Measurements from ENCODE around the gene FBXO38.

The FBXO38 gene

DNA sequence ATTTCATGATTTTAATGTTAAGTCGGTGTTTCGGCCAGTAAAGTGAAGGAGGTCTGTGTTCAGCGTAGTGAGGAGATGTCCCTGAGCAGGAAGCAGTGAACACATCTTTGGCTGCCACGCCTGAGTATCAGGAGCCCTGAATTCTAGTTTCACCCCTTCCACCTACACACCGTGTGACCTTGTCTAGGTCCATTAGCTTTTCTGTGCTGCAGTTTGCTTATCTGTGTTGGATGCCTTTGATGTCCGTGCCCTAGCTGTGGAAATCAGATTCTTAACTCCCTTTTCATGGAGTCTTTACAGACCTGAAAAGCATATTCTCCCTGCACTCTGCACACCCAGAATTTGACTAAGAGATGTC lies 601 bp downstream of the FBXO38 start:
- DNase-seq: no peak

DNA sequence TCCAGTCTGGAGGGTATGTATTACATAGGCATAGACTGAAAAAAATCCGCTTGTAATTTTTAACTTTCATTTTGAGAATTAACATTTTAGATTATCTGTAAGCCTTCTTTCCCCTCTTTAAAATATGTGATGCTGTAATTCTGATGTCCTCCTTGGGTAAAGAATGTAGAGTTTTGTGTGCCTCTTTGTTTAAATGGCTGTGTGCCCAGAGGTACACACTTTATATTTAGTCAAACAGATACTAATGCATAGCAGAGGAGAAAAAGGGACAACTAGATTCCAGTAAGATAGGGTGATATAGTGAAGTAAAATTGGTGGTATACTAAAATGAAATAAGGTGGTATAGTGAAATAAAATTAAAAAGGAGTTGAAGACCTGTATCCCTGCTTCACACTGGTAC lies 1.3 kb downstream of the FBXO38 start:
- DNase-seq: no peak

DNA sequence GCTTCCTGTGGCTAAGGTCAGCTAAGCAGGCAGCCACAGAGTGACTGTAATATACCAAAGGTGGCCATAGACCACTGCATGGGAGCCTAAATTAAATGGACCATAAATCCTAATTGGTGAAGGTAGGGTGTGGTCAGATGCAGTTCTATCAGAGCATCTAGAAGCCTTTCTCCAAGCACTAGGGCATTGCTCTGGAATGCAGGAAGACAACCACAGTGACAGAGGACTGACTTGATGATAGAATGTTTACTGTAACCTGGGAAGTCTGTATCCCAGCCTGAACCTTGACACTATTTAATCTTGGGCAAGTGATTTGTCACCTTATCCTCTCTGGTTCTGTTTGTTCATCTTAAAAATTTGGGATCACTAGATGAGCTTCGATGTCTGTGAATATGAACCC lies 2.3 kb downstream of the FBXO38 start:
- no peak for DNase-seq

- no peak for DNase-seq
These were observed 3.6 kb downstream of the FBXO38 start for GRCh38 chr5:148387325-148387724.

GRCh38 chr5:148388696-148389095 lies 4.9 kb downstream of the FBXO38 start:
- DNase-seq: no peak

- DNase-seq: no peak
These were observed 7.2 kb downstream of the FBXO38 start for GRCh38 chr5:148390914-148391313.

GRCh38 chr5:148391422-148391821 lies 7.7 kb downstream of the FBXO38 start:
- DNase-seq: no peak

DNA sequence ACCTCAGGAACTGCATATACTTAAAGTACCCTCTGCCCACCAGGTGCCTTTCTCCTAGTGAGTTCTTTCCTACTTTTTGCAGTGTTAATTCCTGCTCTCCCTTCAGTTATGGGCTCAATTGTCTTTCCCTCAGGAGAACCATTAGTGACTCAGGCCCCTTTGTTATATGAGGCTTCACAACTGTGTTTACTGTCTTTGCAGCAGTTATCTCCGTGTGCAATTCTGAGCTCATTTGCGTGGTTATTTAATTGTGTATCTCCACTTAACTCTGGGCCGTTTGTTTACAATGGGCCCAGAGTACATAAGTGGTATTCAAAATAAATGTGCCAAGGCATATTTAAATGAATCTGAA lies 9.6 kb downstream of the FBXO38 start:
- DNase-seq: no peak

- DNase-seq: no peak
These were observed 10.8 kb downstream of the FBXO38 start for GRCh38 chr5:148394587-148395019.

DNA sequence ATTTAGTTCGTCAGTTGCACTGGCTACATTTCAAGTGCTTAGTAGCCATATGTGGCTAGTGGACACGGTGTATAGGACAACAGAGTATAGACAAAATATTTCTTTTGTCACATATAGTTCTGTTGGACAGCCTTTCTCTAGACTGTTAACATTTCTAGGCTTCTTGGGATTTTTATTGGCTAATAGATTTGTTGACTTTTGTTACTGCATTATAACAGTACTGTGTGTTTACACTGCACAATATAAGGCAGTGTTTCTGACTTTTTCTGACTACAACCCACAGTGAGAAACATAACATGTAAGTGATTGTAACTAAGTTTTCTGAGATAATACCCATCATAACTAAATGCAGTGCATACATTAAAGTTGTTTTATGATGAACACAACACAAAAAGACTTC lies 11.3 kb downstream of the FBXO38 start:
- DNase-seq: no peak

GRCh38 chr5:148397968-148398595 lies 14.3 kb downstream of the FBXO38 start:
- no peak for DNase-seq

DNA sequence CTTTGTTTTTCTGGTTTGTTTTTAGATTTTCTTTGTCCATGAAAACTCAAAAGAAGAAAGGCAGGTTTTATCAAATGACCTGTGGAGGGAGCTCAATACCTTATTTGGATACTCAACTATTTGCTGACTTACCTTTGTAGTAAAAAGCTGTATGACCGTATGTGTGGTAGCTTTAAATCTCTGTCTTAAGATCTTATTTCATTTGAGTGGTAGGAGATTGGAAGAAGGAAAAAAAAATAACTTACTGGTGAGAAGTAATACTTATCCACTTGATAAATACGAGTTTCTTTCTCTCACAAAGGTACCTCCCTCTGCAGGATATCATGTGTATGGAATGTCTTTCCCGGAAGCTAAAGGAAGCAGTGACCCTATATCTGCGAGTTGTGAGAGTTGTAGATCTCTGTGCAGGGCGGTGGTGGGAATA lies 15.0 kb downstream of the FBXO38 start:
- DNase-seq: no peak

DNA sequence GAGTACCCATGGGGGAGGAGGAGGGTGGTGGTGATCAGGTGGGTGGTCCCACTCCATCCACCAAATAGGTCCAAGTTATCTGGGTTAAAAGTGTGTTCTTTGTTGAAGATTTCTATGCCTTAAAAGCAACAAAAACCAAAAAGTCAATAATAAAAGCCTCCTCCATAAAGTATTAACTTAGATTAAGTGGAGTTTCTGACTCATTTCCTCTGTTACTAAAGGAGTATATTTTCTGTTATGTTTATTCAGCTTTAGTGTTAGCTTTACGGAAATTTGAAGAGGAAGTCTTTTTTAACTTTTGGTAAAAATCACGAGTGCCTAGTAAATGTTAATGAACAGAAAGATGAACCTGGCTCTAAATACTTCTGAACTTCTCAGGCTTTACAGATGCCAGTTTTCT lies 17.8 kb downstream of the FBXO38 start:
- no peak for DNase-seq

- DNase-seq: no peak
These were observed 19.6 kb downstream of the FBXO38 start for GRCh38 chr5:148403344-148403743.

DNA sequence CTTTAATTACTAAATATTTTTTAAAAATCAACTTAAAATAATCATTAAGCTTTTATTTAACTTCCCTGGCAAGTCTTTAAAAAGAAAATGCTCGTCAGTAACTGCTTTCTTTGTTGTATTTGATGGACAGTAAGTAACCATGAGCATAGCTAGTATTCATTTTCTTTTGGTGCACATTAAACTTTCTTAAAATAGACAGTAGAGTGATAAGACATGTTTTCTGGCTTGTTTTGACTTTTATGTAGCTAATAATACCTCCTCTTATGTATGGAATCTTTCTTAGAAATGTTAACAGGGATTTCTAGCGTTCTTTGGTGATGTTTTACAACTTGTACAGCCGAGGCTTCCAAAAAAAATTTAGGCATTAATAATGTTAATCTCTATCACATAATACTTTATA lies 22.6 kb downstream of the FBXO38 start:
- DNase-seq: no peak

DNA sequence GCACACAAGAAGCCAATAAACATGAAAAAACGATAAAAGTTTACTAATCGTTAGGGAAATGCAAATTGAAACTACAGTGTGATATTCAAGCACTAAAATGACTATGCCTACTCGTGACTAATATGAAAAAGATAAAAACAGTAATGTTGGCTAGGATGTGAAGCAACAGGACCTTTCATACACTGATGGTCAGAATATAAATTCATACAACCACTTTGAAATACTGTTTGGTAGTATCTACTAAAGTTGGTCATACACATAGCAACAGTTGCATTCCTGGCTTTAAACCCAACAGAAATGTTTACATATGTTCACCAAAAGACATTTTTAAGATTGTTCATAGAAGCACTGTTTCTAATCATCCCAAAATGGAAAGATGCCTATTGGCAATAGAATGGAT lies 24.3 kb downstream of the FBXO38 start:
- DNase-seq: no peak

- no peak for DNase-seq
These were observed 28.4 kb downstream of the FBXO38 start for GRCh38 chr5:148412124-148412523.

GRCh38 chr5:148414833-148415232 lies 31.1 kb downstream of the FBXO38 start:
- DNase-seq: no peak

DNA sequence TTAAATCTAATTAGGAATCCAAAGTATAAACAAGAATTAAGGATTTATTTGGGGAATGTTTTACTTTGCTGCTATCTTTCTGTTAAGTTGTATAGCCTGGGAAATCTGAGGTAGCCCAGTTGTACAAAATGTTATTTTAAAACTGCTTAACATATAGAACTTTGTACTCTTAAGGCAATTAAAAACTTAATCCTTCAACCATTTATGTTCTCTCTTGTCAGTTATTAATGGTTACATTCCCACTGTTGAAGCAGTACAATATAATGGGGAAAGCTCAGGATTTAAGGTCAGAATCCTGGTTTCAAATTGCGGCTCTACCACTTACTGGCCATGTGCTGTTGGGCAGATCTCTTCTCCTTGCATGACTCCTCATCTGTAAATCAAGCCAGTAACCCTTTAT lies 32.7 kb downstream of the FBXO38 start:
- DNase-seq: no peak

- DNase-seq: no peak
These were observed 33.2 kb downstream of the FBXO38 start for GRCh38 chr5:148416921-148417320.

DNA sequence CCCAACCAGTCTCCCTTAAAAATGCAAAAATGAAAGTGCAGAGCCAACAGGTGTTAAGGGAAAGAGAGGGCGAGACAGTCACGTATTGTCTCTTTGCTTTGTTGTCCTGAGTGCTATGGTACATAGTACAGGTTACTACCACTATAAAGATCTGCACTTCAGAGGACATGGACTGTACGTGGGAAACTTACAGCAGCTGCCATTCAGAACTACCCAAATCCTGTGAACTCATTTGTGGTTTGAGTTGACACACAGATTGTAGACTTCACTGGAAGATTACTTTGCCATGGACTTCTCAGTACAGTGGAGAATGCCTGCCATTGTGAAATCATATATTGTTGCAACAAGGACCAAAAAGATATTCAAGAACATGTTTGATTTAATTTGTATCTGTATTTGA lies 34.8 kb downstream of the FBXO38 start:
- DNase-seq: no peak

- DNase-seq: no peak
These were observed 37.9 kb downstream of the FBXO38 start for GRCh38 chr5:148421661-148422060.

DNA sequence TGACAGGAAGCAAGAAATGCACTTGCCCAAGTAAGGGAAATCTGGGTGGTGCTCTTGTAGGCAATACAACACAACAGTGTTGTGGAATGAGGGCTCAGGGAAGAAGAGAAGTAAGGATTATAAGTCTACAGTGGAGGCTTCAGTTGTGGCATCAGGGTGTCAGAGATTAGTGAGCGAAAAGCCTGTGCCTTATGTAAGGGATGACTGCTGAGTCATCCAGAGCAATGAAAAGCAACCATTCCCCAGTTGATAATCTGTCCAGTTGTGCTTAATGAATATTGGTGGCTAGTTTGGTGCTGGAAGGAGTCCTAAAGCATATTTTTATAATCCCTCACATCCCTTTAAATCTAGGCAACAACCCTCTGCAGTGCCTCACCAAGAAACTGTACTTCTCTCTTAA lies 42.0 kb downstream of the FBXO38 start:
- DNase-seq: no peak

DNA sequence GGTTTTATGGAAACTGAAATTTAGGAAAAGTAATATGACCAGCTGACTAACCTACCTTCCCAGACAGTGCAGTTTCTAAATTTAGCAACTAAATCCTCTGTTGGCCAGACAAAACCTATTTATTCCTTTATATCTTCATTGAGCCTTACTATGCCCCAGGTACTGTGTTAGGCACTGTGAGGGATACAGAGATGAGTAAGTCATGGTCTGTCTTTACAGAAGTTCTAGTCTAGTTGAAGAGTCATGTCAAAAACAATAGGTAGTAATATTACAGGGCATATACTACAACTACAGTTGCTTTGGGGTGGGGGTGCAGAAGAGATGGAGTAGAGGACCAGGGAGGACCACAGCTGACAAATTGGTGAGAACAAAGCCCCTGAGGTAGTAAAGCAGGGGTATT lies 42.8 kb downstream of the FBXO38 start:
- no peak for DNase-seq

GRCh38 chr5:148427370-148428042 lies 43.7 kb downstream of the FBXO38 start:
- no peak for DNase-seq
